Gastroesophageal sphincter (tissue), 3 donors: Measurements from ENCODE around the gene PHRF1.

ENCODE experiments used
- POLR2A ChIP-seq, 2 donors: fragments of 450-650 bp; IDR thresholded peaks; one replicate each; pipeline ENCODE4 v1.6.1; 2017; ENCODE audit warnings: antibody characterized with exemption in 2 of 2, mild to moderate bottlenecking in 2 of 2, moderate library complexity in 1 of 2
- TF ChIP-seq, protein P1 (sequence below), 4 experiments: fragments of 200-600 bp in 2 of 4; fragments of 450-650 bp in 2 of 4; sonication (generic) in 1 of 4; IDR thresholded peaks; one replicate each; pipeline ENCODE4 v1.5.1; 2017 to 2019; ENCODE audit warnings: antibody characterized with exemption in 4 of 4, mild to moderate bottlenecking in 2 of 4, moderate library complexity in 2 of 4

DNA sequence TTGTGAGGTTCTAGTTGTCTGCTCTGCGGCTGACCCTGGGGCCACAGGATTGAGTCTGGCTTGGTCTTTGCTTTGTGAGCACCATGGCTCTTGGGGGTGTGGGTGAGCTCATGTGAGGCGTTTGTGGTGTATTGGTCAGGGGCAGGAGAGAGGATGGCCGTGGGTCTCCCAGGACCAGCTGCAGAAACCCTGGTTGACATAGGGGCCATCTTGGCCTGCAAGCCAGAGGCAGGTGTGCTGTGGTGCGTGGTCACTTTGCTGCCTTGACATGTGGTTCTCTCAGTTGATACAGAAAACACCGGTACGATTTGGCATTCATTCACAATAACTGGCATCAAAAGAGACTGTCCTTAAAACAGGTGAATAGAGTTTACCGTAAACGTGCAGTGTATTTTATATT, 11.3 kb downstream of the PHRF1 start:
- TF ChIP-seq, protein P1, sequence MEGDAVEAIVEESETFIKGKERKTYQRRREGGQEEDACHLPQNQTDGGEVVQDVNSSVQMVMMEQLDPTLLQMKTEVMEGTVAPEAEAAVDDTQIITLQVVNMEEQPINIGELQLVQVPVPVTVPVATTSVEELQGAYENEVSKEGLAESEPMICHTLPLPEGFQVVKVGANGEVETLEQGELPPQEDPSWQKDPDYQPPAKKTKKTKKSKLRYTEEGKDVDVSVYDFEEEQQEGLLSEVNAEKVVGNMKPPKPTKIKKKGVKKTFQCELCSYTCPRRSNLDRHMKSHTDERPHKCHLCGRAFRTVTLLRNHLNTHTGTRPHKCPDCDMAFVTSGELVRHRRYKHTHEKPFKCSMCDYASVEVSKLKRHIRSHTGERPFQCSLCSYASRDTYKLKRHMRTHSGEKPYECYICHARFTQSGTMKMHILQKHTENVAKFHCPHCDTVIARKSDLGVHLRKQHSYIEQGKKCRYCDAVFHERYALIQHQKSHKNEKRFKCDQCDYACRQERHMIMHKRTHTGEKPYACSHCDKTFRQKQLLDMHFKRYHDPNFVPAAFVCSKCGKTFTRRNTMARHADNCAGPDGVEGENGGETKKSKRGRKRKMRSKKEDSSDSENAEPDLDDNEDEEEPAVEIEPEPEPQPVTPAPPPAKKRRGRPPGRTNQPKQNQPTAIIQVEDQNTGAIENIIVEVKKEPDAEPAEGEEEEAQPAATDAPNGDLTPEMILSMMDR (IDR thresholded peaks at IDR 0.05) = no peak
- TF ChIP-seq POLR2A (IDR thresholded peaks at IDR 0.05) = no peak
